HG03432 (cell line): ENCODE data around the gene THAP3.
"Not testable (repeated sequence)": the region's sequence is repeated elsewhere in the genome, so short reads cannot be mapped to it uniquely, and the experiment has no call there.

Experiments used
- ATAC-seq: cut with Tn5 transposase; IDR thresholded peaks from one replicate; pipeline ENCODE4 v1.9.1; 2021; ENCODE audit warnings: mild to moderate bottlenecking, moderate library complexity; ENCODE audit not compliant: unreplicated experiment

THAP3 gene

GRCh38 chr1:6590046-6590445, 34.6 kb upstream of the THAP3 start:
- no peak for ATAC-seq

GRCh38 chr1:6591222-6591621, 33.4 kb upstream of the THAP3 start:
- ATAC-seq, result no peak

DNA sequence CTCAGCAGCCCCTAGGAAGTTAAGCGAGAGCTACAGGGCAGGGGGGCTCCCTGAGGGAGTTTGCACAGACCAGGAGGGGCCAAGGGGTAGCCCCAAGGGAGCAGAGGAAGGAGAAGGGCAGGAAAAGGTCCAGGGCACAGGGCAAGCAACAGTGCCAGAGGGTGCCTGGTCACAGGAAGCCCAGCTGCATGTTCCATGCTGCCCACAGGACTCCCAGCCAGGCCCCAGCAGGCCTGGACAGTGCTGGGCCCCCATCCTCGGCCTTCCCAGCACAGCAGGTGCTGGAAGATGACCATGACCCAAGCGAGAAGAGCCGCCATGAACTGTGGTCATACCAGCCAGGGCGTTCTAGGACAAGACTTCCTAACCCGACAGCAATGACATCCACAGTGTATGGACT, 33.0 kb upstream of the THAP3 start:
- no peak for ATAC-seq

GRCh38 chr1:6592441-6592840, 32.2 kb upstream of the THAP3 start:
- no peak for ATAC-seq

- ATAC-seq, result no peak
Observed at GRCh38 chr1:6592865-6593593, 31.6 kb upstream of the THAP3 start.

GRCh38 chr1:6593810-6594209, 30.9 kb upstream of the THAP3 start:
- ATAC-seq, result no peak

DNA sequence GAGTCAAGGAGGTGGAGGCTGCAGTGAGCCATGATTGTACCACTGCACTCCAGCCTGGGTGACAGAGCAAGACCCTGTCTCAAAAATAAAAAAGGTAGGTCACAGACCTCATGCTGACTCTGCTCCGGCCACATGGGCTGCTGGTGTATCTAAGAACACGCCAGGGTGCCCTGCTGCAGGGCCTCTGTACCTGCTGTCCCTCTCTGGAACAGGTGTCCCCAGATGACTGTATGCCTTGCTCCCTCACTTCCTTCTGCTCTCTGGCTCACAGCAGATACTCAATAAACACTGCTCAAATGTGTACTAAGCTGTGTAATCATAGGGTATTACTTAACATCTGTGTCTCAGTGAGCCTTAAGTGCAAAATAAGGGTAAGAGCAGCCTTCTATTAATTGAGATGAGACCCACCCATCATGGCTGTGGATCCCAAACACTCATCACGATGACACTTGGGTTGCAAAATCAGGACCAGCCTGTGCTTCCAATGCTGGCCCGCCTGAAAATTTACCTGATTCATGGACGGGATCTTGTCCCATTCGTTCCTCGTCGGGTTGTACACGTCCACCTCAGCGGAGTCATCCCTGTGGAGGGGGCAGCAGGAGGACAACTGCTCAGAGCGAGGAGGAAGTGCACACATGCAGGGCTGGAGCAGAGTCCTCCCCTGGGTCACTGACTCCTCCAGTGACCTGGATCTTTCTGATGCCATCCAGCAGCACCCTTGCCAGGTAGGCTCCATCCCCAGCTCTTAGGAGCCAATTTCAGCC, 29.5 kb upstream of the THAP3 start:
- no peak for ATAC-seq

GRCh38 chr1:6596351-6596750, 28.3 kb upstream of the THAP3 start:
- no peak for ATAC-seq

- ATAC-seq, result no peak
Observed at GRCh38 chr1:6596886-6597776, 27.5 kb upstream of the THAP3 start.

DNA sequence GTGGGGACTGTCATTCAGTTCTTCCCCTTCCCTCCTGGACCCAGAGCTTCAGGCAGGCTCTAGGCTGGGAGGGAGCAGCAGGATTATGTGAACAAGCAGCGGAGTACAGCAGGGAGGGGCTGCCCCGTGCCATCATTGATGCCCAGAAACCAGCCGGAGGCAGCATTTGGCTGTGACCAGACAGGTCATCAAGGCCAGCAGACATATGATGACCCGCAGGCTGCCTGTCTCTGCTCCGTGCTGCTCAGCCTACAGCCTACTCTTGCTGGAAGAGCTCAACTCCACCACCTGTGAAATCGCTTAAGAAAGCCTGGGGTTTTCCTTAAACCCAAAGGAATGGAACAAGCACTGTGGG, 26.9 kb upstream of the THAP3 start:
- ATAC-seq, result no peak

- ATAC-seq, result no peak
Observed at GRCh38 chr1:6599141-6599975, 25.3 kb upstream of the THAP3 start.

DNA sequence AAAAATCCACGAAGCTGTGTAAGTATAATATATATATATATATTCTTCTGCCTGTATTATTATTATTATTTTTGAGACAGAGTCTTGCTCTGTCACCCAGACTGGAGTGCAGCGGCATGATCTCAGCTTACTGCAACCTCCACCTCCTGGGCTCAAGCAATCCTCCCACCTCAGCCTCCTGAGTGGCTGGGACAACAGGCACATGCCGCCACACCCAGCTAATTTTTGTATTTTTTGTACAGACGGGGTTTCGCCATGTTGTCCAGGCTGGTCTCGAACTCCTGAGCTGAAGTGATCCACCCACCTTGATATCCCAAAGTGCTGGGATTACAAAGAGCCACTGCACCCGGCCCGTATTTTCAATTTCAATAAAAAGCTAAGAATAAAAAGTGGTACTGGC, 24.7 kb upstream of the THAP3 start:
- ATAC-seq, result not testable (repeated sequence)

DNA sequence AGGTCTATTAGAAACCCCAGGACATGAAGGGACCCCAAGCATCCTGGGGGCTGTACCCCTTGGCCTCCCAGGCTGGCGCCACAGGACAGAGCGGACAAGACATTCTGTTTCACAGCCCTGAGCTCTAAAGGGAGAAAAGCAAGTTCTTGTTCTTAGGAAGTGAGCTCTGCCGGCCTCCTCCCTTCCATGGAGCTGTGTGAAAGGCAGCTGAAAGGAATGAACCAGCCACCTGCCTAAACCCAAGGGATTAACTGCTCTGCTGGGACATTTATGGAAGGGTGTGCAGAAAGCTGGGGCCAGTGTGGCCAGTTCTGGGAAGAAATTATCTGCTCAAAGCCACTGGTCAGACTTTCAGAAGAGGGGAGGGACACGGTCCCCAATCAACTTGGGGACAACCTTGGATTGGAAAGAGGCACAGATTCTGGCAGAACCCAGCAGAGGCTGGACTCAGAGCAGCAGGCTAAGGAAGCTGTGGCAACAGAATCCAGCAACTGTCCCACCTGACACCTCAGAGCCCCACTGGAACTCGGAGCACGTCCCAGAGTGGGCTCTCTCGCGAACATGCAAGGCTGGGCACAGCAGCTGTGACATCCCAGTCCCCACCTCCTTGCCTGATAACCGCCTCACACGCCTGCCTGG, 24.1 kb upstream of the THAP3 start:
- ATAC-seq, result peak; percentile 2

- ATAC-seq, result peak; percentile 28
Observed at GRCh38 chr1:6601049-6601922, 23.4 kb upstream of the THAP3 start.

GRCh38 chr1:6601923-6602668, 22.6 kb upstream of the THAP3 start:
- peak; percentile 37 for ATAC-seq

DNA sequence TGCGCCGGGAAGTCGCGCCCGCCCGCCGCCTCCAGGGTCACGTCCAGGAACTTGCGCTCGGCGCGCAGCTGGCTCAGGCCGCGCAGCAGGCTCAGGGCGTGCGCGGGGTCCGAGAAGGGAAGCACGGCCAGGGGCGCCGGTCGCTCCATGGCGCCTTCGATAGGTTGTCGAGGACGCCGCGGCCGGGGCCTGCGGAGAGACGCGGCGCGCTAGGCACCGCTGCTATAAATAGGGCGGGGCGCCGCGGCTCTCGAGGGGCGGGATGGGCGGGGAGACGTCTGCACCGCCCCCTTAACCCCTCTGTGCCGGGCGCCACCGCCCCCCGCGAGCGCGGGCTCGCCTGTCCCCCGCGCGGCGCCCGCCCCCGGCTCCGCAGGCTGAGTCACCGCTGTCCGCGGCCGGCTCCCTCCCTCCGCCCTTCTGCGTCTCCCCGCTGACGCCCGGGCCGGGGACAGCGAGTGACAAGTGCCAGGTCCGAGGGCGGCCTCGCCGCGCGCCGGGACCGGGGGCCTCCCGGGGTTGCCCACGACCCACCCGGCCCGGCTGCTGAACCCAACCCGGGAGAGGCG, 21.9 kb upstream of the THAP3 start, which contains the start of gene KLHL21:
Gene KLHL21, minus strand, starts transcription at position 201 of the 569 bp plus-strand sequence. Its CDS starts 52 bp downstream, at position 149.
- peak; percentile 58 for ATAC-seq

GRCh38 chr1:6603238-6603914, 21.3 kb upstream of the THAP3 start:
- ATAC-seq, result peak; percentile 22
